ENCODE measurements around the gene CIDEC. TPM values are rescaled to one million over a fixed set of nuclear protein-coding genes. Genes with fewer than 3 reads are reported as not detected.
A peak's percentile ranks its signal among the peaks of the same experiment; 100 is the strongest.

CIDEC gene
- total and polyA plus RNA-seq, 2 of the 13 experiments (the other 11 are each of a cell fraction or from before 2014, with no cell fraction given) = 2.5 to 10.4 TPM

DNA sequence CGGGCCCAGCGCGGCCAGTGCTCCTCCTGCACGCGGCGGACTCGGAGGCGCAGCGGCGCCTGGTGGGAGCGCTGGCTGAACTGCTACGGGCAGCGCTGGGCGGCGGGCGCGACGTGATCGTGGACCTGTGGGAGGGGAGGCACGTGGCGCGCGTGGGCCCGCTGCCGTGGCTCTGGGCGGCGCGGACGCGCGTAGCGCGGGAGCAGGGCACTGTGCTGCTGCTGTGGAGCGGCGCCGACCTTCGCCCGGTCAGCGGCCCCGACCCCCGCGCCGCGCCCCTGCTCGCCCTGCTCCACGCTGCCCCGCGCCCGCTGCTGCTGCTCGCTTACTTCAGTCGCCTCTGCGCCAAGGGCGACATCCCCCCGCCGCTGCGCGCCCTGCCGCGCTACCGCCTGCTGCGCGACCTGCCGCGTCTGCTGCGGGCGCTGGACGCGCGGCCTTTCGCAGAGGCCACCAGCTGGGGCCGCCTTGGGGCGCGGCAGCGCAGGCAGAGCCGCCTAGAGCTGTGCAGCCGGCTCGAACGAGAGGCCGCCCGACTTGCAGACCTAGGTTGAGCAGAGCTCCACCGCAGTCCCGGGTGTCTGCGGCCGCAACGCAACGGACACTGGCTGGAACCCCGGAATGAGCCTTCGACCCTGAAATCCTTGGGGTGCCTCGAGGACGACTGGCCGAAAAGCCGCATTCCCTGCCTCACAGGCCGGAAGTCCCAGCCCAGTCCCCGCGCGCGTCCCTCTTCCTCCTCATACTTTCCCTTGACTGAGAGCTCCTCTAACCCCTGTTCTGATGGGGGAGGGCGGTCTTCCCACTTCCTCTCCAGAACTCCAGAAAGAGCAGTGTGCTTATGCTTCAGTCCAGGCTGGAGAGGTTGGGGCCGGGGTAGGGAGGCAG, 35.4 kb upstream of the CIDEC start (continued):
- peak; percentile 83 for TF ChIP-seq GABPB1 (CRISPR knock-in tag; IDR thresholded peaks at IDR 0.05)
- TF ChIP-seq, protein P1, sequence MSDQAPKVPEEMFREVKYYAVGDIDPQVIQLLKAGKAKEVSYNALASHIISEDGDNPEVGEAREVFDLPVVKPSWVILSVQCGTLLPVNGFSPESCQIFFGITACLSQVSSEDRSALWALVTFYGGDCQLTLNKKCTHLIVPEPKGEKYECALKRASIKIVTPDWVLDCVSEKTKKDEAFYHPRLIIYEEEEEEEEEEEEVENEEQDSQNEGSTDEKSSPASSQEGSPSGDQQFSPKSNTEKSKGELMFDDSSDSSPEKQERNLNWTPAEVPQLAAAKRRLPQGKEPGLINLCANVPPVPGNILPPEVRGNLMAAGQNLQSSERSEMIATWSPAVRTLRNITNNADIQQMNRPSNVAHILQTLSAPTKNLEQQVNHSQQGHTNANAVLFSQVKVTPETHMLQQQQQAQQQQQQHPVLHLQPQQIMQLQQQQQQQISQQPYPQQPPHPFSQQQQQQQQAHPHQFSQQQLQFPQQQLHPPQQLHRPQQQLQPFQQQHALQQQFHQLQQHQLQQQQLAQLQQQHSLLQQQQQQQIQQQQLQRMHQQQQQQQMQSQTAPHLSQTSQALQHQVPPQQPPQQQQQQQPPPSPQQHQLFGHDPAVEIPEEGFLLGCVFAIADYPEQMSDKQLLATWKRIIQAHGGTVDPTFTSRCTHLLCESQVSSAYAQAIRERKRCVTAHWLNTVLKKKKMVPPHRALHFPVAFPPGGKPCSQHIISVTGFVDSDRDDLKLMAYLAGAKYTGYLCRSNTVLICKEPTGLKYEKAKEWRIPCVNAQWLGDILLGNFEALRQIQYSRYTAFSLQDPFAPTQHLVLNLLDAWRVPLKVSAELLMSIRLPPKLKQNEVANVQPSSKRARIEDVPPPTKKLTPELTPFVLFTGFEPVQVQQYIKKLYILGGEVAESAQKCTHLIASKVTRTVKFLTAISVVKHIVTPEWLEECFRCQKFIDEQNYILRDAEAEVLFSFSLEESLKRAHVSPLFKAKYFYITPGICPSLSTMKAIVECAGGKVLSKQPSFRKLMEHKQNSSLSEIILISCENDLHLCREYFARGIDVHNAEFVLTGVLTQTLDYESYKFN (CRISPR knock-in tag; conservative IDR thresholded peaks at IDR 0.05) = peak; percentile 34
- TF ChIP-seq, protein P2, sequence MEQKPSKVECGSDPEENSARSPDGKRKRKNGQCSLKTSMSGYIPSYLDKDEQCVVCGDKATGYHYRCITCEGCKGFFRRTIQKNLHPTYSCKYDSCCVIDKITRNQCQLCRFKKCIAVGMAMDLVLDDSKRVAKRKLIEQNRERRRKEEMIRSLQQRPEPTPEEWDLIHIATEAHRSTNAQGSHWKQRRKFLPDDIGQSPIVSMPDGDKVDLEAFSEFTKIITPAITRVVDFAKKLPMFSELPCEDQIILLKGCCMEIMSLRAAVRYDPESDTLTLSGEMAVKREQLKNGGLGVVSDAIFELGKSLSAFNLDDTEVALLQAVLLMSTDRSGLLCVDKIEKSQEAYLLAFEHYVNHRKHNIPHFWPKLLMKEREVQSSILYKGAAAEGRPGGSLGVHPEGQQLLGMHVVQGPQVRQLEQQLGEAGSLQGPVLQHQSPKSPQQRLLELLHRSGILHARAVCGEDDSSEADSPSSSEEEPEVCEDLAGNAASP (CRISPR knock-in tag; IDR thresholded peaks at IDR 0.05; ENCODE audit: borderline replicate concordance) = 0 out of 2 replicates have a peak, but pooled peaks have one; percentile 44
- TF ChIP-seq MXD1 (CRISPR knock-in tag; IDR thresholded peaks at IDR 0.05) = peak; percentile 63; the same call in 1 of the 2 replicates
- TF ChIP-seq, protein P3, sequence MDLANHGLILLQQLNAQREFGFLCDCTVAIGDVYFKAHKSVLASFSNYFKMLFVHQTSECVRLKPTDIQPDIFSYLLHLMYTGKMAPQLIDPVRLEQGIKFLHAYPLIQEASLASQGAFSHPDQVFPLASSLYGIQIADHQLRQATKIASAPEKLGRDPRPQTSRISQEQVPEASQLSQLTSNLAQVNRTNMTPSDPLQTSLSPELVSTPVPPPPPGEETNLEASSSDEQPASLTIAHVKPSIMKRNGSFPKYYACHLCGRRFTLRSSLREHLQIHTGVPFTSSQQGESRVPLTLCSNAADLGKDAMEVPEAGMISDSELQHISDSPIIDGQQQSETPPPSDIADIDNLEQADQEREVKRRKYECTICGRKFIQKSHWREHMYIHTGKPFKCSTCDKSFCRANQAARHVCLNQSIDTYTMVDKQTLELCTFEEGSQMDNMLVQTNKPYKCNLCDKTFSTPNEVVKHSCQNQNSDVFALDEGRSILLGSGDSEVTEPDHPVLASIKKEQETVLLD (CRISPR knock-in tag; IDR thresholded peaks at IDR 0.05; ENCODE audit: low read depth) = no peak; the same call in 1 of the 2 replicates
- TF ChIP-seq LCORL (IDR thresholded peaks at IDR 0.05) = no peak
- no peak for TF ChIP-seq LCORL (CRISPR knock-in tag; IDR thresholded peaks at IDR 0.05)
- 0 out of 2 replicates have a peak, but pooled peaks have one; percentile 36 for TF ChIP-seq GATAD1 (CRISPR knock-in tag; IDR thresholded peaks at IDR 0.05)
- TF ChIP-seq ZFYVE20 (CRISPR knock-in tag; IDR thresholded peaks at IDR 0.05; ENCODE audit: borderline replicate concordance, low read depth) = peak; percentile 55; the same call in 1 of the 2 replicates
- TF ChIP-seq SP4 (CRISPR knock-in tag; IDR thresholded peaks at IDR 0.05) = peak; percentile 75
- TF ChIP-seq ETS1 (CRISPR knock-in tag; IDR thresholded peaks at IDR 0.05) = peak; percentile 79; the same call in 1 of the 2 replicates
- TF ChIP-seq WIZ (CRISPR knock-in tag; IDR thresholded peaks at IDR 0.05) = 0 out of 2 replicates have a peak, but pooled peaks have one; percentile 55
- peak; percentile 33; the same call in 1 of the 2 replicates for TF ChIP-seq SMYD3 (CRISPR knock-in tag; IDR thresholded peaks at IDR 0.05)
- TF ChIP-seq, protein P4, sequence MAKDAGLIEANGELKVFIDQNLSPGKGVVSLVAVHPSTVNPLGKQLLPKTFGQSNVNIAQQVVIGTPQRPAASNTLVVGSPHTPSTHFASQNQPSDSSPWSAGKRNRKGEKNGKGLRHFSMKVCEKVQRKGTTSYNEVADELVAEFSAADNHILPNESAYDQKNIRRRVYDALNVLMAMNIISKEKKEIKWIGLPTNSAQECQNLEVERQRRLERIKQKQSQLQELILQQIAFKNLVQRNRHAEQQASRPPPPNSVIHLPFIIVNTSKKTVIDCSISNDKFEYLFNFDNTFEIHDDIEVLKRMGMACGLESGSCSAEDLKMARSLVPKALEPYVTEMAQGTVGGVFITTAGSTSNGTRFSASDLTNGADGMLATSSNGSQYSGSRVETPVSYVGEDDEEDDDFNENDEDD (CRISPR knock-in tag; IDR thresholded peaks at IDR 0.05; ENCODE audit: borderline replicate concordance) = peak; percentile 93; the same call in 1 of the 2 replicates
- TF ChIP-seq KLF16 (CRISPR knock-in tag; IDR thresholded peaks at IDR 0.05) = peak in 1 of 2 experiments; percentile 64; a peak in 1 of 4 replicates

Measured in HepG2 (cell line).